ENCODE results near the gene NDUFB2.

DNA sequence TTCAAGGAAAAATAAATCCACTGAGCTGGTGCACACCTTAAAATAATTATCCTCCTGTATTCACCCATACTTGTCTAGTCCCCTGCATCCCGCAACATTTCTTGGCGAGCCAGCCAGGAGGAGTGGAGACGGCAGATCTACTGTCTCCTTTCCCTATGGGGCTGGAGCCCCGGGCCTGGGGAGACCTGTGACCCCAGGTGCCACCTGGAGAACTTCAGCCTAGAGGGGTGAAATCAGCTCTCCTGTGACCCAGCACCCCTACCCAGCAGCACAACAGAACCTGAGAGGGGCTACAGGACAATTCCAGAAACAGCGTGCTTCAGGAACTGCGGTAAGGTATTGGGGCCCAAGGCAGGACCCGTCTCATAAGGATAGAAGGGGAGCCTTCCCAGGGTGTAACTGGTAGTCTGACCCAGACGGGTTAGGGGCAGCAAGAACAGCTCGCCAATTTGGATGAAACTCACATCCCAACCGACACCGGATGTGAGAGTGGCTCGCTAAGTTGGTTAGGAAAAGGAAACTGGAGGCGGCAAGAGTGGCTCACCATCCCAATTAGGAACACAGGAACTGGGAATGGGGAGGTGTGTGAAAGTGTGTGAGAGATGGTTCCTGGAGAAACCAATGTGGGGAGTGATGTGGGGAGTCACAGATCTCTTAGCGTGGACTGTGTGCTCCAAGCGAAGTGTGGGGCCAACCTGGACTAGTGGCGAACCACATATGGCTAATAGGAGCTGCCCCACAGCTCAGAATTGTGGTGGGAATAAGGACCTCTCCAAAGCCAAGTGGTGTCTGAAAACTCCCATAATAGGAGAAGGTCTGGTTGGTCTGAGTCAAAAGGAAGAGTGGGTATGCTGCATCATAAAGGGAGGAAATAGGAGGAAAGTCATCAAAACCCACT is 40.7 kb upstream of the NDUFB2 start:
- TF ChIP-seq, protein P1, sequence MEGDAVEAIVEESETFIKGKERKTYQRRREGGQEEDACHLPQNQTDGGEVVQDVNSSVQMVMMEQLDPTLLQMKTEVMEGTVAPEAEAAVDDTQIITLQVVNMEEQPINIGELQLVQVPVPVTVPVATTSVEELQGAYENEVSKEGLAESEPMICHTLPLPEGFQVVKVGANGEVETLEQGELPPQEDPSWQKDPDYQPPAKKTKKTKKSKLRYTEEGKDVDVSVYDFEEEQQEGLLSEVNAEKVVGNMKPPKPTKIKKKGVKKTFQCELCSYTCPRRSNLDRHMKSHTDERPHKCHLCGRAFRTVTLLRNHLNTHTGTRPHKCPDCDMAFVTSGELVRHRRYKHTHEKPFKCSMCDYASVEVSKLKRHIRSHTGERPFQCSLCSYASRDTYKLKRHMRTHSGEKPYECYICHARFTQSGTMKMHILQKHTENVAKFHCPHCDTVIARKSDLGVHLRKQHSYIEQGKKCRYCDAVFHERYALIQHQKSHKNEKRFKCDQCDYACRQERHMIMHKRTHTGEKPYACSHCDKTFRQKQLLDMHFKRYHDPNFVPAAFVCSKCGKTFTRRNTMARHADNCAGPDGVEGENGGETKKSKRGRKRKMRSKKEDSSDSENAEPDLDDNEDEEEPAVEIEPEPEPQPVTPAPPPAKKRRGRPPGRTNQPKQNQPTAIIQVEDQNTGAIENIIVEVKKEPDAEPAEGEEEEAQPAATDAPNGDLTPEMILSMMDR (IDR thresholded peaks at IDR 0.05; ENCODE audit: low read depth, low read length, poor library complexity, severe bottlenecking) = no peak
- no peak for TF ChIP-seq EZH2phosphoT487 (IDR thresholded peaks at IDR 0.05; ENCODE audit: borderline replicate concordance, low read length)
